ENCODE results near the gene CAPN2.

The CAPN2 gene

GRCh38 chr1:223712194-223712849 lies at the start of gene CAPN2:
CAPN2 (plus strand) TSS chr1:223712539; CDS start chr1:223712641, 102 bp downstream.
- DNase-seq (ENCODE audit: low read depth): peak; percentile 78

- no peak for DNase-seq (ENCODE audit: low read depth)
Observed at GRCh38 chr1:223662943-223663342, 49.4 kb upstream of the CAPN2 start.

DNA sequence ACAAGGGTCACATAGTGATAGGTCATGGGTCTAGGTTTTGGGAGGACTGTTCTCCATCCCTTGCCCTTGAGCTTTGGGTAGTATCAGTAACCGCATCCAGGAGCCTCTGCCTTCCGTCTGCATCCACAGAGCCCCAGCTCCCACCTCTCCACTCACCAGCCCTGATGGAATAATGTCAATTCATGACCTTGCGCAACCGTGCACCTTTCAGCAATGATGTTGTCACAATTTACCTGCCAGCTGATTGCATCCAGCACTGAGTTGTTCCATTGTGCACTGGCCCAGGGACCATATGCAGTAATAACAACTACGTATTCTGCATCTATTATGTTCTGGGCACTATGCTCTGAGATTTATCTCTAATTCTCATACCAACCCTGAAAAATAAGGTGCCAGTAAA lies 48.2 kb upstream of the CAPN2 start:
- DNase-seq (ENCODE audit: low read depth): no peak

DNA sequence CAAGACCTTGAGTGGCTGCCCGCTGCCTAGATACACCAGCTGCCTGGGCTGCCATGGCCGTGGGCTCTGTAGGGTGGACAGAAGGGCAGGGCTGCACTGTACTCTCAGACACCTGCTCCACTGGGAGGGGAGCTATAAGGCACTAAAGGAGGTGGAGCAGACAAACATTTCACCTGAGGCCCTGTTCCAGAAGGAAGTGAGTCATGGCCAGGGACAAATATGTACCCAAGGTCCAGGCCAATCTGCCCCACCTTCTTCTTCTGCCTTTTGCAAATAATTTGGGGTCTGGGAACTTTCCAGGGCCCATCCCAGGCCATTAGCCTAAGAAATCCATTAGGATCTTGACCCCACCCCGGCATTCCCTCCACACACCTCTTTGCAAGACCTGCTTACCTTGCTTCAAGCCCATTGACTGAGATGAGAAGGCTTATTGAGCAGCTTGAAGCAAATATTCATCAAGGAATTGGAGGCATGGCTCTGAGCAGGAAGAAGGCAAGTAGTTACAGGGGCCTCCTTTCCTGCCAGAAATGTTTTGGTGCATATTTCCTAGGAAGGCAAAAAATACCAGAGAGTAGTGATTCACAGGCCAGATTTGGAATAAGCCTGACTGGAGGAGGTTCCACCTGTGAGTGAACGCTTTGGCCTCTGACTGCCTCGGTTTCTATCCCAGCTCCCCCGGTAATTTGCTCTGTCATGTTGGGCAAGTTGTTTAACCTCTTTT lies 46.6 kb upstream of the CAPN2 start, which contains the start of gene CAPN8:
CAPN8 (minus strand) TSS at position 110 of the 721 bp plus-strand sequence; CDS start at position 55, 55 bp downstream.
- DNase-seq (ENCODE audit: low read depth): no peak

DNA sequence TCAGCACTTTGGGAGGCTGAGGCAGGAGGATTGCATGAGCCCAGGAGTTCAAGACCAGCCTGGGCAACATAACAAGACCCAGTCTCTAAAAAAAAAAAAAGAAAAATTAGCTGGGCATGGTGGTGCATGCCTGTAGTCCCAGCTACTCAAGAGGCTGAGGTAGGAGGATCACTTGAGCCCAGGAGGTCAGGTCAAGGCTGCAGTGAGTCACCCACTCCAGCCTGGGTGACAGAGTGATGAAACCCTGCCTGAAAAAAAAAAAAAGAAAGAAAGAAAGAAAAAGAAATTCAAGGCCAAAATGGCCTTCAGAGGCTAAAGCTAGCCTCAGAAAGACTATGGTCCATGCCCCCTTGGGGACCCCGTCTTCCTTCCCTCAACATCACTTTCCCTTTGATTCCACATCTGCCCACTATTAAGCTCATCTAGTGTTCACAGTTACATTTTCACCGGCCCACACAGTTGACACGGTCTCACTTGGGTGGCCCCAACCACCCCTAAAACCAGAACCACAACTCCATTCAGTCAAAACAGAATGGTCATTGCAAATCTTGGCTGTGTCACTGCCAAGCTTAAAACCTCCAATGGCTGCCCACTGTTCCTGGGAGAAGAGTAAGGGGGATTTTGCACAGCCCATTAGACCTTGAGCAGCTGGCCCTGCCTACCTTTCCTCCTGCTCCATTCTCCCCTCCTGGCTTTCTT lies 44.7 kb upstream of the CAPN2 start:
- DNase-seq (ENCODE audit: low read depth): no peak

DNA sequence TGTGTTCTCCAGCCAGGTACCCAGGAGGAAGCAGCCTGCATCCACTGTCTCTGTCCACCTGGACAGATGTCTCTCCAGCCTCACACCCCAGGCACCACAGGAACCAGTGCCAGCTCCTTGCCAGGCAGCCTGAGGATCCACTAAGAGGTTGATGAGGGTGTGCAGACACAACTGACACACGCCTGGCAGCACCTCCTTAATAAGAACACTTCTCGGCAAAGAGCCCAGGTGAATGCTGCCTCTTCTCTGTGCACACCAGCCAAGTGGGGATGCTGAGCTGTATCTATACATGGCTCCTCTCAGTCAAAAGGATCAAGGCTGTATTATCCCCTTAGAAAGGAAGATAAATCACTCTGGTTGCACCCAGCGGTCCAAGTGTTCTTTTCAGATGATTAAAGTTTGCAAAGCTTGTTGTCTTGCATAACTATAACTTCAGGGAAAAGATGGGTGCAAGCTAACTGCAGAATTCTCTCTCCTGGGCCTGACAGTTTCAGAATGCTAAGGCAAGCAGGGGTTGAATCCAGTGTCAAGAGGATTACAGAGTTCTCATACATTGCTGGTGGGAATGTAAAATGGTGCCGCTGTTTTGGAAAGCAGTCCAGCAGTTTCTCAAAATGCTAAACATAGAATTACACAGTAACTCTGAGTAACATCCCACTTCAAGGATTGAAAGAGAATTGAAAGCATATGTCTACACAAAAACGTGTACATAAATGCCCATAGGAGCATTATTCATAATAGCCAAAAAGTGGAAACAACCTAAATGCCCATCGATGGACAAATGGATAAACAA lies 43.1 kb upstream of the CAPN2 start:
- DNase-seq (ENCODE audit: low read depth): no peak

DNA sequence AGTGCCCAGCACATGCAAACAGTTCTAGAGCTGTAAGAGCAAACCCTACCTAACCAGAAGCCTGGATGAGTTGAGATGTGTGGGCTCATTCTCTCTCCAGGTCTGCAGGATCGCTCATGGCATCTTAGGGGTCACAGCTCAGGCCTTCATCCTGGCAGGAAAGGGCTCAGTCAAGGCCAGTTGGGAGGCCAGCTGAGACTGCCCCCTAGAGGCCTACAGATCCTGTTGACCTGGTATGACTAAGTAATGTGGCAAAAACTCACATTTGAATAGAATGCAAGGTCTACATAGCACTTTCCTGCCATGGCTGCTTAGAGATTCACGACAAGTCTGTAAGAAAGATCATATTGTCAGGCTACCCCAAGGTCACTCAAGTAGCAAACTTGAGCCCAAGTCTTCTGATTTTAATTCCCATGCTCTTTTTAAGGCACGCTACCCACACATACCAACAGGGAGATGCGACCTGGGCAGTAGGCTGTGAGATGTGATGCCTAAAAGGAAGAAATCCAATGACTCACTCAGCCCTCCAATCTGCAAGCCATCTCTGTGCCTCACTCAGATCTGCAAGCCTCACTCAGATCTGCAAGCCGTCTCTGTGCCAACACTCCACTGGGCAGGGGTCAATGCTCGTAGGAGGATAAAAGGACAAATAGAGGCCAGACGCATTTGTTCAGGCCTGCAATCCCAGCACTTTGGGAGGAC lies 41.7 kb upstream of the CAPN2 start:
- DNase-seq (ENCODE audit: low read depth): peak; percentile 8

DNA sequence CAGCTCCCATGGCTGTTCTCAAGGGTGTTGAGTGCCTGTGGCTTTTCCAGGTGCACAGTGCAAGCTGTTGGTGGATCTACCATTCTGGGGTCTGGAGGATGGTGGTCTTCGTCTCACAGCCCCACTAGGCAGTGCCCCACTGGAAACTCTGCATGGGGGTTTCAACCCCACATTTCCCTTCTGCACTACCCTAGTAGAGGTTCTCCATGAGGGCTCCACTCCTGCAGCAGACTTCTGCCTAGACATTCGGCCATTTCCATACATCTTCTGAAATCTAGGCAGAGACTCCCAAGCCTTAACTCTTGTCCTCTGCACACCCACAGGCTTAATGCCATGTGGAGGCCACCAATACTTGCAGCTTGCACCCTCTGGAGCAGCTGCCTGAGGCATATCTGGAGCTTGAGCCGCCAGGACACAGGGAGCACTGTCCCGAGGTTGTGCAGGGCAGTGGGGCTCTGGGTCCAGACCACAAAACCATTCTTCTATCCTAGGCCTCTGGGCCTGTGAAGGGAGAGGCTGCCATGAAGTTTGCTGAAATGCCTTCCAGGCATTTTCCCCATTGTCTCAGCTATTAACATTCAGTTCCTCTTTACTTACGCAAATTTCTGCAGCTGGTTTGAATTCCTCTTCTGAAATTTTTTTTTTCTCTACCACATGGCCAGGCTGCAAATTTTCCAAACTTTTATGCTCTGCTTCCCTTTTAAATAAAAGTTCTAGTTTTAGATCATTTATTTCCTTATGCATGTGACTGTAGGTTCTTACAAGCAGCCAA lies 38.0 kb upstream of the CAPN2 start:
- DNase-seq (ENCODE audit: low read depth): no peak

DNA sequence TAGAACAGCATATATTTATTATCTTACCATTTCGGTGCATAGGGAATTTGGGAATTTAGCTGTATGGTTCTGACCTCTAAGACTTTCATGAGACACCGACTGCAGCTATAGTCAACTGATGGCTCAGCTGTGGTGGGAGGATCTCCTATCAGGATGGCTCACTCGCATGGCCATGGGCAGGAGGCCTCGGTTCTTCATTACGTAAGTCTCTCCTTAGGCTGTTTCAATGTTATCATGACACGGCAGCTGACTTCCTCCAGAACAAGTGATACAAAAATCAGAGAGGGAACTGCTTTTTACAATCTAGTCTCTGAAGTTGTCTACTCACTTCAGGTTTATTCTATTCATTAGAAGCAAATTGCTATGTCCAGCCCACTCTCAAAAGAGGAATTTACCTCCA lies 33.5 kb upstream of the CAPN2 start:
- DNase-seq (ENCODE audit: low read depth): no peak

GRCh38 chr1:223680188-223680587 lies 32.2 kb upstream of the CAPN2 start:
- no peak for DNase-seq (ENCODE audit: low read depth)

GRCh38 chr1:223682502-223682901 lies 29.8 kb upstream of the CAPN2 start:
- no peak for DNase-seq (ENCODE audit: low read depth)

- no peak for DNase-seq (ENCODE audit: low read depth)
Observed at GRCh38 chr1:223683586-223684487, 28.5 kb upstream of the CAPN2 start.

GRCh38 chr1:223684488-223684792 lies 27.9 kb upstream of the CAPN2 start:
- DNase-seq (ENCODE audit: low read depth): no peak

- no peak for DNase-seq (ENCODE audit: low read depth)
Observed at GRCh38 chr1:223691121-223691520, 21.2 kb upstream of the CAPN2 start.

GRCh38 chr1:223695014-223695548 lies 17.3 kb upstream of the CAPN2 start:
- no peak for DNase-seq (ENCODE audit: low read depth)

- no peak for DNase-seq (ENCODE audit: low read depth)
Observed at GRCh38 chr1:223695941-223696340, 16.4 kb upstream of the CAPN2 start.

- DNase-seq (ENCODE audit: low read depth): no peak
Observed at GRCh38 chr1:223700388-223700918, 11.9 kb upstream of the CAPN2 start.

- DNase-seq (ENCODE audit: low read depth): peak; percentile 96
Observed at GRCh38 chr1:223700942-223701637, 11.2 kb upstream of the CAPN2 start.

All from fibroblast of the conjunctiva (primary cell).